Kidney (tissue), 14 donors: ENCODE measurements around the gene AQP11. TPM values are rescaled to one million over a fixed set of nuclear protein-coding genes. Genes with fewer than 3 reads are reported as not detected.

Experiments used
- DNase-seq, 5 donors: peaks; one replicate each; pipeline ENCODE4 v3.0.0-alpha.2; 2013 to 2020
- FAIRE-seq: peaks from 2 replicates; lab custom pipeline; 2012; peaks lifted over from hg19 to GRCh38; lab: Jason Lieb, UNC
- H3K27ac ChIP-seq, 2 donors: one replicate each; pipeline ENCODE4 v1.7.0; 2013; ENCODE audit warnings: low read depth in 2 of 2, low read length in 2 of 2, inconsistent platforms in 1 of 2
- H3K27me3 ChIP-seq: one replicate; pipeline ENCODE4 v1.7.1; 2013; ENCODE audit warnings: low read length, inconsistent platforms; ENCODE audit not compliant: control insufficient read depth, insufficient read depth
- H3K36me3 ChIP-seq, 3 donors: one replicate each; pipeline versions ENCODE4 v1.7.0 to v1.7.1; 2013; ENCODE audit warnings: low read length in 3 of 3, control low read depth in 1 of 3, inconsistent platforms in 1 of 3; ENCODE audit not compliant: insufficient read depth in 3 of 3, control insufficient read depth in 2 of 3
- H3K4me1 ChIP-seq, 3 donors: one replicate each; pipeline versions ENCODE4 v1.7.0 to v1.7.1; 2013; ENCODE audit warnings: low read length in 3 of 3, inconsistent platforms in 1 of 3, low read depth in 1 of 3; ENCODE audit not compliant: control insufficient read depth in 2 of 3, insufficient read depth in 2 of 3
- H3K4me3 ChIP-seq, 3 donors: one replicate each; pipeline versions ENCODE4 v1.7.0 to v1.8.1; 2013; ENCODE audit warnings: low read length in 3 of 3, control low read depth in 1 of 3, inconsistent platforms in 1 of 3
- H3K9ac ChIP-seq, 3 donors: one replicate each; pipeline versions ENCODE4 v1.7.0 to v1.7.1; 2013; ENCODE audit warnings: low read length in 3 of 3, control low read depth in 1 of 3, inconsistent platforms in 1 of 3
- H3K9me3 ChIP-seq, 3 donors: one replicate each; pipeline versions ENCODE4 v1.7.0 to v1.7.1; 2013; ENCODE audit warnings: low read length in 3 of 3, control low read depth in 1 of 3, inconsistent platforms in 1 of 3; ENCODE audit not compliant: control insufficient read depth in 2 of 3, insufficient read depth in 1 of 3
- intact Hi-C: fragments of 100-400 bp; cut with DNase I; formaldehyde crosslinking; loops from one replicate; pipeline ENCODE4 v1.11.1; 2022
- polyA plus RNA-seq: library from polyadenylated mRNA; stranded (reverse); fragments of 350-450 nt; fragmentation: Illumina TruSeq; extraction: RNeasy Lipid Tissue Mini Kit (QIAGEN cat#74804); gene quantifications from one replicate; pipeline ENCODE4 v1.2.3, GENCODE V29; 2014; ENCODE audit warnings: low read depth, low replicate concordance; ENCODE audit not compliant: insufficient read depth
- total RNA-seq: library from RNA; stranded (reverse); fragmentation: NEBNext Ultra II Directional; extraction: Animal tissue kit (Norgen Biotek cat#: 25700); gene quantifications from one replicate; pipeline ENCODE4 v1.2.1, GENCODE V29; 2021
- TF ChIP-seq, protein P1 (sequence below): IDR thresholded peaks from 3 replicates; pipeline ENCODE4 v1.5.1; 2012; ENCODE audit warnings: mild to moderate bottlenecking, moderate library complexity, borderline replicate concordance; ENCODE audit not compliant: insufficient read depth; ENCODE audit errors: extremely low read depth
- donor health status: control.
- donor health status: control.
- donor health status: control.
- donor health status: control.
- donor health status: control.
- donor health status: DM: yes; HTN: yes; CAD: no.
- donor health status: Normal renal cell carcinoma (clear cell type).

AQP11 gene
- total and polyA plus RNA-seq, 2 donors from 2014 or later = 1.4 to 3.8 TPM

DNA sequence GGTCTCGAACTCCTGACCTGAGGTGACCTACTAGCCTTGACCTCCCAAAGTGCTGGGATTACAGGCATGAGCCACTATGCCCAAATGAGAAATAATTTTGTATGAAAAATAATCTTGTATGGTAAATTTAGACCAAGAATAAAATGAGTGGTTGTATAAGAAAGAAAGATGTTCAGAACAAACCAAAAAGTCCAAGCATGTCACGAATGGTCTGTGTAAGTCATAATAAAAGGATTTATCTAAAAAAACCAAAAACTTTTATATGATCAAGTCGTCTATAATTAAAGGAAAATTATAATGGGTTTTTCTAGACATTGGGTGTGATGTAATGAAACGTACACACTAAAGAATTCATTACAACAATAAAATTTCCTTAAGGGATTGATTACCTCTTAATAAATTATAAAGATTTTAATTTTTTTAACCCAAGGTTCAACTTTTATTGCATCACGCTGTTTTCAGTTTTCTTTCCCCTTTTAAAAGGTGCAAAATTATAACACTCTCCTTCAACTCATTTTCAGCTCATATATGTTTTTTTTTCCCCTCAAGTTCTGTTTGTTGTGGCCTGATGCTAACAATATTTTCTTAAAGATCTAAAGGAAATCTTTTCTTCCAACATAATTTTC lies 8.9 kb upstream of the AQP11 start:
- H3K36me3 ChIP-seq = no peaks in the 10 kb centered on the region
- no peaks in the 10 kb centered on the region for H3K27me3 ChIP-seq
- H3K9me3 ChIP-seq = peaks cover 0 to 8% (median 0%) of the 10 kb centered on the region in 3 donors
- peak in 2 of 5 donors; percentile 31 to 34 for DNase-seq
- no peaks in the 10 kb centered on the region for H3K4me1 ChIP-seq
- H3K4me3 ChIP-seq = no peak overlapping the region
- FAIRE-seq = no peak
- TF ChIP-seq, protein P1, sequence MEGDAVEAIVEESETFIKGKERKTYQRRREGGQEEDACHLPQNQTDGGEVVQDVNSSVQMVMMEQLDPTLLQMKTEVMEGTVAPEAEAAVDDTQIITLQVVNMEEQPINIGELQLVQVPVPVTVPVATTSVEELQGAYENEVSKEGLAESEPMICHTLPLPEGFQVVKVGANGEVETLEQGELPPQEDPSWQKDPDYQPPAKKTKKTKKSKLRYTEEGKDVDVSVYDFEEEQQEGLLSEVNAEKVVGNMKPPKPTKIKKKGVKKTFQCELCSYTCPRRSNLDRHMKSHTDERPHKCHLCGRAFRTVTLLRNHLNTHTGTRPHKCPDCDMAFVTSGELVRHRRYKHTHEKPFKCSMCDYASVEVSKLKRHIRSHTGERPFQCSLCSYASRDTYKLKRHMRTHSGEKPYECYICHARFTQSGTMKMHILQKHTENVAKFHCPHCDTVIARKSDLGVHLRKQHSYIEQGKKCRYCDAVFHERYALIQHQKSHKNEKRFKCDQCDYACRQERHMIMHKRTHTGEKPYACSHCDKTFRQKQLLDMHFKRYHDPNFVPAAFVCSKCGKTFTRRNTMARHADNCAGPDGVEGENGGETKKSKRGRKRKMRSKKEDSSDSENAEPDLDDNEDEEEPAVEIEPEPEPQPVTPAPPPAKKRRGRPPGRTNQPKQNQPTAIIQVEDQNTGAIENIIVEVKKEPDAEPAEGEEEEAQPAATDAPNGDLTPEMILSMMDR = no peak
- no peak overlapping the region for H3K27ac ChIP-seq
- intact Hi-C loops = no loop called here
- H3K9ac ChIP-seq = no peak overlapping the region

DNA sequence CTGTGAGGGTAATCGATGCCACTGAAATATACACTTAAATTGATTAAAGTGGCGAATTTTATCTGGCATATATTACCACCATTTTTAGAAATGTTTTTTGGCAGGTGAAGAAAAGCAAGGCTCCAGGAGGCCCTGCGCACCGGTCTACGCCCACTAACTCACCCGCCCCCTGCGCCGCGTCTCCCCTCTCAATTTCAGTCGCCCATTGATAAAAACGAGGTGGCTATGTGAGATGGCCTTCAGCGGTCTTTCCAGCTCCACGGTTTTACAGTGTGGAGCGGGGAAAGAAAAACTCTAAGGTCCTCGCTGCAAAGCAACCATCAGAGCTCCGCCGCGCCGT lies 602 bp upstream of the AQP11 start:
- no peaks in the 10 kb centered on the region for H3K27me3 ChIP-seq
- DNase-seq (no peak), FAIRE-seq (no peak)
- H3K9me3 ChIP-seq = no peaks in the 10 kb centered on the region
- H3K4me3 ChIP-seq = peak overlapping the region; percentile 58 to 94 (median 61)
- H3K9ac ChIP-seq = peak overlapping the region; percentile 22 to 59 (median 38)
- no peaks in the 10 kb centered on the region for H3K36me3 ChIP-seq
- peaks cover 0 to 10% (median 3%) of the 10 kb centered on the region in 3 donors for H3K4me1 ChIP-seq
- TF ChIP-seq, protein P1 = no peak
- H3K27ac ChIP-seq = peak overlapping the region; percentile 11 to 59
- intact Hi-C loops = no loop called here

DNA sequence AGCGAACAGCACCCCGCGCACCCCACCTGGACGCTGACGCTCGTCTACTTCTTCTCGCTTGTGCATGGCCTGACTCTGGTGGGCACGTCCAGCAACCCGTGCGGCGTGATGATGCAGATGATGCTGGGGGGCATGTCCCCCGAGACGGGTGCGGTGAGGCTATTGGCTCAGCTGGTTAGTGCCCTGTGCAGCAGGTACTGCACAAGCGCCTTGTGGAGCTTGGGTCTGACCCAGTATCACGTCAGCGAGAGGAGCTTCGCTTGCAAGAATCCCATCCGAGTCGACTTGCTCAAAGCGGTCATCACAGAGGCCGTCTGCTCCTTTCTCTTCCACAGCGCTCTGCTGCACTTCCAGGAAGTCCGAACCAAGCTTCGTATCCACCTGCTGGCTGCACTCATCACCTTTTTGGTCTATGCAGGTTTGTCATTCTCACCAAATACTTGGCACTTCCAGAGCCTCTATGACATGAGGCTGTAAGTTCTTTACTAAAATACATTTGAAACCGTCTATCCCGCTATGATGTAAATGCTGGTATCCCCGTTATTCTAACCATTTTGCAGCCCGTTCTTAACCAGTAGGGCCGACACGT lies 535 bp downstream of the AQP11 start:
- peak overlapping the region; percentile 56 to 94 (median 86) for H3K4me3 ChIP-seq
- no peaks in the 10 kb centered on the region for H3K9me3 ChIP-seq
- H3K36me3 ChIP-seq = no peaks in the 10 kb centered on the region
- TF ChIP-seq, protein P1 = no peak
- H3K27me3 ChIP-seq = no peaks in the 10 kb centered on the region
- intact Hi-C loops = no loop called here
- H3K27ac ChIP-seq = peak overlapping the region; percentile 59 to 78
- peak overlapping the region; percentile 37 to 69 (median 60) for H3K9ac ChIP-seq
- H3K4me1 ChIP-seq = peaks cover 0 to 10% (median 3%) of the 10 kb centered on the region in 3 donors
- DNase-seq (peak in 4 of 5 donors; percentile 47 to 78 (median 60)), FAIRE-seq (no peak)
